ENCODE results near the gene PLCH2.

The PLCH2 gene

DNA sequence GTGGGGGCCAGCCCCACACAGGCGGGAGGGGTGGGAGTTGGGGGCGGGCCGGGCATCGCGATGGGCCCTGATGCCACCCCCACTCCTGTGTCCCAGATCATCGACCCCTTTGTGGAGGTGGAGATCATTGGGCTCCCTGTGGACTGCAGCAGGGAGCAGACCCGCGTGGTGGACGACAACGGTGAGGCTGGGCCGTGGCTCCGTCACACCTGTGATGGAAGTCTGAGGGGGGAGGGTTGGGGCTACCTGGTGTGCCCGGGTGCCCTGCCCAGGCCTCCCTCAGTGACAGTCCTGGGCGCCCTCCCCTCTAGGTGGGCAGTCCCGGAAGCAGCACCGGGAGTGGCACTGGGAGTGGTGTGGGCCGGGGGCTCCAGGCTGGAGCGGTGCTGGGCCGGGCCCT lies 22.6 kb downstream of the PLCH2 start:
- no peaks in the 10 kb centered on the region for H3K9me3 ChIP-seq (ENCODE audit: low read length)
- no peak overlapping the region for H2AFZ ChIP-seq (ENCODE audit: low read length)
- no peak overlapping the region for H3K4me2 ChIP-seq (ENCODE audit: low read length)
- H3F3A ChIP-seq (ENCODE audit: insufficient read depth, low read length) = no peaks in the 10 kb centered on the region
- no peaks in the 10 kb centered on the region for H3K9me2 ChIP-seq (ENCODE audit: low read depth, low read length)
- peaks cover 9% of the 10 kb centered on the region for H3K4me1 ChIP-seq (ENCODE audit: insufficient read depth, low read length, severe bottlenecking)
- no peaks in the 10 kb centered on the region for H3K79me2 ChIP-seq (ENCODE audit: insufficient read depth, low read length)
- no peaks in the 10 kb centered on the region for H3K36me3 ChIP-seq (ENCODE audit: insufficient read depth, low read length)
- peaks cover 12% of the 10 kb centered on the region; the same call in 1 of the 2 replicates for H3K27me3 ChIP-seq (ENCODE audit: insufficient read depth, low read length)
- no peak overlapping the region for H3K4me3 ChIP-seq (ENCODE audit: low read depth, low read length, poor library complexity, severe bottlenecking)
- TF ChIP-seq CTCF (IDR thresholded peaks at IDR 0.05; ENCODE audit: low read length) (no peak), EZH2 (IDR thresholded peaks at IDR 0.05; ENCODE audit: borderline replicate concordance, low read length) (no peak)
- H3K27ac ChIP-seq (ENCODE audit: low read depth, low read length, poor library complexity, severe bottlenecking) = no peak overlapping the region
- H3K9ac ChIP-seq (ENCODE audit: low read length) = no peak overlapping the region
- no peaks in the 10 kb centered on the region for H4K20me1 ChIP-seq (ENCODE audit: insufficient read depth, low read length)

DNA sequence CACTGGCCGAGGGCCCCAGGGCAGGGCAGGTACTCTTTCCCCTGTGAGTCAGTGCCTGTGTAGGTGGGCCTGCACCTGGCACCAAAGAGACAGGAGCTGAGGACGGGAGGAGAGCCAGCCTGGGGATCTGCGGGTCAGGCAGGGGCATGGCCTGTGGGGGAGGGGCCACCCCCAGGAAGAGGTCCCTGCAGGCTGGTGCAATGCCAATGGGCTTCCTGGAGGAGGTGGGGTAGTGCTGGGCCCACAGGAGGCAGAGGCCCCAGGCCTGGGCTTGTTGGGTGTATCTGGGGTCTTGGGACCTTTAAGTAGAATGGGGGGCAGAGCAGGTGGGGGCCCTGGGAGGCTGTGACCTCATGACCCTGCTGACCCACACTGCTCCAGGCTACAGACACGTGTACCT lies 23.2 kb downstream of the PLCH2 start:
- Histone ChIP-seq H3K9me3 (ENCODE audit: low read length) (no peaks in the 10 kb centered on the region), H3K36me3 (ENCODE audit: insufficient read depth, low read length) (no peaks in the 10 kb centered on the region), H3K27ac (ENCODE audit: low read depth, low read length, poor library complexity, severe bottlenecking) (no peak overlapping the region), H3K9me2 (ENCODE audit: low read depth, low read length) (no peaks in the 10 kb centered on the region), H3K4me2 (ENCODE audit: low read length) (no peak overlapping the region), H3K9ac (ENCODE audit: low read length) (no peak overlapping the region), H3K27me3 (ENCODE audit: insufficient read depth, low read length) (peaks cover 12% of the 10 kb centered on the region; the same call in 1 of the 2 replicates), H3K4me1 (ENCODE audit: insufficient read depth, low read length, severe bottlenecking) (peaks cover 9% of the 10 kb centered on the region), H3K4me3 (ENCODE audit: low read depth, low read length, poor library complexity, severe bottlenecking) (no peak overlapping the region), H4K20me1 (ENCODE audit: insufficient read depth, low read length) (no peaks in the 10 kb centered on the region), H2AFZ (ENCODE audit: low read length) (no peak overlapping the region), H3F3A (ENCODE audit: insufficient read depth, low read length) (no peaks in the 10 kb centered on the region), H3K79me2 (ENCODE audit: insufficient read depth, low read length) (no peaks in the 10 kb centered on the region)
- no peak for TF ChIP-seq CTCF (IDR thresholded peaks at IDR 0.05; ENCODE audit: low read length)
- no peak for TF ChIP-seq EZH2 (IDR thresholded peaks at IDR 0.05; ENCODE audit: borderline replicate concordance, low read length)

GRCh38 chr1:2499986-2500596 lies 24.0 kb downstream of the PLCH2 start:
- Histone ChIP-seq H3K4me3 (ENCODE audit: low read depth, low read length, poor library complexity, severe bottlenecking) (no peak overlapping the region), H3K4me2 (ENCODE audit: low read length) (no peak overlapping the region), H3K9me3 (ENCODE audit: low read length) (no peaks in the 10 kb centered on the region), H4K20me1 (ENCODE audit: insufficient read depth, low read length) (no peaks in the 10 kb centered on the region), H3K27ac (ENCODE audit: low read depth, low read length, poor library complexity, severe bottlenecking) (no peak overlapping the region), H2AFZ (ENCODE audit: low read length) (no peak overlapping the region), H3F3A (ENCODE audit: insufficient read depth, low read length) (no peaks in the 10 kb centered on the region), H3K36me3 (ENCODE audit: insufficient read depth, low read length) (no peaks in the 10 kb centered on the region), H3K9ac (ENCODE audit: low read length) (no peak overlapping the region), H3K4me1 (ENCODE audit: insufficient read depth, low read length, severe bottlenecking) (peaks cover 9% of the 10 kb centered on the region), H3K27me3 (ENCODE audit: insufficient read depth, low read length) (peaks cover 12% of the 10 kb centered on the region; the same call in 1 of the 2 replicates), H3K79me2 (ENCODE audit: insufficient read depth, low read length) (no peaks in the 10 kb centered on the region), H3K9me2 (ENCODE audit: low read depth, low read length) (no peaks in the 10 kb centered on the region)
- TF ChIP-seq CTCF (IDR thresholded peaks at IDR 0.05; ENCODE audit: low read length) = no peak
- no peak for TF ChIP-seq EZH2 (IDR thresholded peaks at IDR 0.05; ENCODE audit: borderline replicate concordance, low read length)
